NCI-H446 treated with DMSO at 0.1 percent for 48 hours (cell line): ENCODE data around the gene IL1RL1.

Experiments used
- DNase-seq: peaks from one replicate; lab custom pipeline; 2025; lab: John Stamatoyannopoulos, UW

IL1RL1 gene

DNA sequence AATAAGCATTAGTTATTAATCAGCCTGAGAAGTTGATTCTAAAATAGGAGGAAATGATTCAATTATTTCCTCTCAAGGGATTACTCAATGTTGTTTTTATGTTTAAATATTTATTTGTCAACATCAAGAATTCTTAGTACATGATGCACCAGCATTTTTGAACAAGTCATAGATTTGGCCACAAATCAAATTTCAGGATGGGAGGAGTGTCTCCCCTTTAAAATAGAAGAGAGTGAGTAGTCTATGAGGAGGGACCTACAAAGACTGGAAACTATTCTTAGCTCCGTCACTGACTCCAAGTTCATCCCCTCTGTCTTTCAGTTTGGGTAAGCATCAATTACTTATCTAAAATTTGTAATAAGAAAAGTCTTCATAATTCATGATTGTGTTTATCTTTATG is 25.6 kb downstream of the IL1RL1 start:
- no peak for DNase-seq

DNA sequence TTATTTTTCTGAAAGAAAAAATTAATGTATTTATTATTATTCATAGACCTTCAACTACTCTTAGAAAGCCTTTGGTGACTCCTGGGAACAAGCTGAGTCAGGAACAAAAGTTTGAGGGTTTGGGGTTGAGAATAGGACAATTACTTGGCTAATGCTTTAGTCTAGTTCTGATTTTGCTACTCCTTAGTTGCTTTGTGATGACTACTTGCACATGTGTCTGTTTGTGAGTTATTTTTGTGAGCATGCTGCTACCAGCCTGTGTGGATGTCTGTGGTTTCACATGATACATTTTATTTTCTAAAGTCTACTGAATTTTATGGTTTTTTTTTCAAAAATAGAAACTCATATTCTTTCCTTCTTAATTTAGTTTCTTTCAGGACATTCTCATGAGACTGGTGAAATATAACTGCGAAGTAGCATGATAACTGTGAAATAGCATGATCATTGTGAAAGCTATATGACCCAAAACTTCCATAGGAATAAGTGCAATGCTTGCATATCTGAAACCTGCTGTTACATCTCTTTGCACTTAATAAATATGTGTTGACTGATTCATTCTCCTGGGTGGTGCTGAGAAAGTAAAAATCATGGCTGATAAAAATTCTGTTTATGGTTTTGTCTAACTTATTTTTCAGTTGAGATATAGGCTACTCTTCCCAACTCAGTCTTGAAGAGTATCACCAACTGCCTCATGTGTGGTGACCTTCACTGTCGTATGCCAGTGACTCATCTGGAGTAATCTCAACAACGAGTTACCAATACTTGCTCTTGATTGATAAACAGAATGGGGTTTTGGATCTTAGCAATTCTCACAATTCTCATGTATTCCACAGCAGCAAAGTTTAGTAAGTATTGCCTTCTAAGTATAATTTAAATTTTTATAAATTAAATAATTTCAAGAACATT is 26.4 kb downstream of the IL1RL1 start:
- no peak for DNase-seq

DNA sequence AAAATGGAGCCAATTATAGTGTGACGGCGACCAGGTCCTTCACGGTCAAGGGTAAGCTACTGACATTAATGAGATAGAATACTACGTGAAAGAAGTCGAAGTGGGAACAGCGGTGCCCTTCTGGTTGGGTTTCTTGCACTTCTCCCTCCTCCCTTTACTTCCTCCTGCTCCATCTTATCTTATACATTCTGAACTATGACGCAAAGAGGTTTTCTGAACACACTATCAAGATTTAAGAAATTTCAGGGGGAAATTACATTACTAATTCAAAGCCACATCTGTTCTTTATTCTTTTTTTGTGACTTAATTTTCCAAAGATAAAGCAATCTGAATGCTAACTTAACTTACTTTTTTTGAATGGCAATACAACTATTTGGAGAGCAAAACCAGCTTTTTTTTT is 29.4 kb downstream of the IL1RL1 start:
- no peak for DNase-seq

DNA sequence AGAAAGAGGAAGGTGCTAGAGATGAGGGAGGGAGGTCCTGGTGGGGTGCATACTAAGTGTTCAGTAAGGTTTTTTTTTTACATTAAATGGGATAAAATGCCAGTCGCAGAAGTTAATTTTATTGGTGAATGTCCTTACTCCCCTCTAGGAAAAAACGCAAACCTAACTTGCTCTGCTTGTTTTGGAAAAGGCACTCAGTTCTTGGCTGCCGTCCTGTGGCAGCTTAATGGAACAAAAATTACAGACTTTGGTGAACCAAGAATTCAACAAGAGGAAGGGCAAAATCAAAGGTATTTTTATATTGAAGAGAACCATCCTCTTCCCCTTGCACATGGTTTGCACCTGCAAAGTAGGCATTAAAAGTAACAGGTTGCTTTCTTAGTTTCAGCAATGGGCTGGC is 31.5 kb downstream of the IL1RL1 start:
- DNase-seq: no peak

DNA sequence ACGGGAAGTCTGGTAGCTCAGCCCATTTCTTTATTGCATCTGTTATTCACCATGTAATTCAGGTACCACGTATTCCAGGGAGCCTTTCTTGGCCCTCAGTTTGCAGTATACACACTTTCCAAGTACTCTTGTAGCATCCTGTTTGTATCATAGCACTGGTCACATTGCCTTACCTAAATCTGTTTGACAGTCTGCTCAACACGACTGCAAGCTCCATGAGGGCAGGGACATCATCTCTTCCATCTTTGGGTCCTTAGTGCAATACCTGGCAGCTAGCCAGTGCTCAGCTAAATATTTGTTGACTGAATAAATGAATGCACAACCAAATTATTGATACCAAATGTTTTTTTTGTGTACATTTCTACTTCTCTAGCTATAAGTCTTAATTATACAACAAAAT is 33.0 kb downstream of the IL1RL1 start:
- DNase-seq: no peak

DNA sequence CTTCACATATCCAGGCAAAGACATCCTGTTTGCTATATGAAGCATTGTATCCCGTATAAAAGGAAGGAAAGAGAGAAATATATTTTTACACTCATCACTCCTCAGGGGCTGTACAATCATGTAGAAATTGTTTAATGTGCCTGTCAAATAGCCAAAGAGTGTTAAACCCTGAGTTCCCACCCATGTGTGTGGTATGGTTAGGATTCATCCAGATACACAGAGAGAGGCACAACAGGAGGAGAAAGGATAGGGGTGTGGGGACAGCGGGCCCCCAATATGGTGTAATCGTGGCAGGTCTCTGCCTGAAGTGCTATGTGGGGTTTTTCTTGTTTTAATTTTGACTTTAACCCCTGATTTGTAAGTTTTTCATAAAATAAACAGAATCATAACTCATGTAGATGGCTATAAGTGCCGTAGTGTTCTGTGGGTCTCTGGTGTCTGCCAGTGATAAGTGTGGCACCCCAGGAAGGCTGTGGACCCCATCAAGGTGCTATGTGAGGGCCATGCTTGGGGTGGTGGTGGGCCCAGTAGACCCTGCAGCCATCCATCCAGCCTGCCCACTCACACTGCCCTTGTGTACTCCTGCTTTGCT is 34.1 kb downstream of the IL1RL1 start:
- DNase-seq: no peak

DNA sequence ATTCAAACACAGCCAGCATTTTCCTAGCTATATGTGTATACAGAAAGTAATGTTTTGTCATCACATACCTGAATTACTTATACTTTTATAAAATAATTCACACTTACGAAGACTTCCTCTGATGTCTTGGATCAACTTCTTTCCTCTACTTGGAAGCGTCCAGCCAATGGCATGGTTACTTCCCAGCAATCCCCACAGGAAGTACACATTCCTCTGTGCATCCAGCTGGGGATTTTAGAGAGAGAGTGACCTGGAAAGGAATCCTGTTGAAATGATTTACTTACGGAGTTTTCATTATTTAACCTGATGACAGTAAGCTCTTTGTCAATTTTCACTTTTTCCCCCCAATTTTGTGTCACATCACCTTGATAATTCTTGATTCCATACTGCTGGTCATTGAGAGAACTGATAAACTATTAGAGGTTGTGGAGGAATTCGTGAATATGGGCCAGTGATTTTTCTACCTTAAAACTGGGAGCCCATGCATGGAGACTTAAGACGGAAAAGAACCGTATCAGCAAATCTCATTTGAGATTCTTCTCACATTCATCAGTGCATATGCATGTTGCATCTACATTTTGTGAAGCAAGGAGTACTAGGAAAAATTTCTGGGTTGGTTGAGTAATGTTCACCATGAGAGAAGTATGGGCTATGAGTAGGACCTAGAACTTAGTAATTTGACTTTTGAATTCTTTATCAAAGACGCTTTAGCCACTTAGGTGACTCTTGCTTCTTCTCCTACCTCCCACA is 35.2 kb downstream of the IL1RL1 start:
- no peak for DNase-seq

DNA sequence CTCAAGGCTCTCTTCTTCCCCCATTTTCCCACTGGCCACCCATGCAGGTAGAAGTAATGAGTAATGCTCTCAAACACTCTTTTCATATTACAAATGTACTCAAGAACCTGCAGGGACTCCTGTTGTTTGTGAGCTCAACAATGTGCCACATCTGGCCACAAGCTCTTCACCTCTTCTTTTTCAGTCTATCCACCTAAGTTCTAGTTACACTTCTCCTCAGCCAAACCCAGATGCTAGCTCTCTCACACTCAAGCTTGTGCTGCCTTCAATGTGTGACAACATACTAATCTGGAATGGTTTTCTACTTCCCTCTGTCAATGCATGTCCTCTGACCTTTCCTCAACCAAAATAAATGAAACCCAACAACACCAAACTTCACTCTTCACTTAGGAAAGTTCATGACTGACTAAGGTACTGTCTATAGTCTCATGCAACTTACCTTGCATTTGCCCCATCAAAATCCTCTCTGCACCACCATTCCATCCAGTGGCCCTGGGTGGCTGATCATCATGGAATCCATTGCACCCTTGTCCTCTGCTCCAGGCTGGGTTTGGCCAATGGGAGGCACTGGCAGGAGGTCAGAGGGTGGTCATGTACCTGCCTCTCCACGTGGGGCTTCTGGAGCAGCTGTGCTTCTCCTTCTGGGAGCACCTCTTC is 38.9 kb downstream of the IL1RL1 start:
- no peak for DNase-seq

DNA sequence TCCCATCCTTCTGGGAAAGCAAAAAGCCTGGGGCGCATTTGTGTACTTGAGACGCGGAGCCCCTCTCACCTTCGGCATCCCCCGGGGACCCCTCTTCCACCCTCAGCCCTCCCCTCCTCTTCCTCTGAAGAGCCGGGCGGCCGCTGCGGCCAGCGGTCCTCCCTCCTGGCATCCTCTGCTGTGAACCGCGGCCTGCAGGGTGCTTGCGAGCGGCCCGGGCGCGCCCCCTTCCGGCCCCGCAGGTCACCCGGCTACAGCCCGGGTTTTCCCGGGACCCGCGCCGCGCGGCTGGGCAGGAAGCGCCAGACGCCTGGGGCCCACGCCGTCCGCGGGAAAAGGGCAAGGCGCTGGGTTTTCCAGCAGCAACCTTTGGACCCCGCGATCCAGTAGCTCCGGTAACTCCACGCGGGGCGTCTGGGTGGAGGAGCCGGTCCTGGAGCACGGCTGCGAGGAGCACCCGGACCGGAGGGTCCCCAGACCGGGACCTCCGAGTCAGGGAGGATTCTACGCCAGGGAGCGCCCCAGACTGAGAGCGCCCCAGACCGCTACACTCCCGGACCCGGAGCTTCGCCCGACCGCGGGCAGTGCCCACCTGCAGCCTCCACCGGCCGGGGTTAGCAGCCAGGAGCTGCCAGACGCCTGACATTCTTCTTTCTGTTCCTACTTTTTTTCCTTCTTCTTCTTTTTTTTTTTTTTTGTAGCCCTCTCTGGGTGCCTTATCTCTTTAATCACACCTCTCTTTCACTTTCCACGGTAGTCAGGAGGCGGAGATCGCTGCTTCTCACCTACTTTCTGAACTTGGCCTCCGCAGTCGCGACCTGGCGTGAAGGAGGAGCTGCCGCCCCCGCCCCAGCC is 44.4 kb downstream of the IL1RL1 start, which contains the start of gene IL18R1:
IL18R1 (plus strand) TSS at position 271 of the 855 bp plus-strand sequence. CDS start 6,865 bp downstream, outside the sequence.
- no peak for DNase-seq

DNA sequence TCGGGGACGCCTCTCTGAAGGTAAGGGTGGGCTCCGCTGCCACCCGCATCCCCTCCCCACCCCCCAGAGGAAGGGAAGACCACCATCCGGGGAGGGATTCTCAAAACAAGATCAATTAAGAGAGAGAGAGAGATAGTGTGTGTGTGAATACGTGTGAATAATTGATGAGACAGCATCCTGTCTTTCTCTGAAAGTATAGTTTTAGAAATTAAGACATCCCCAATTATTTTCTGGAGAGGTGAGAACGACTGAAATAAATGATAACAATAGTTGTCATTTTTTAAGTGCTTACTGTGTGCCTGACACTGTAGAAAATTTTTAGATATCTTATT is 45.0 kb downstream of the IL1RL1 start:
- no peak for DNase-seq

DNA sequence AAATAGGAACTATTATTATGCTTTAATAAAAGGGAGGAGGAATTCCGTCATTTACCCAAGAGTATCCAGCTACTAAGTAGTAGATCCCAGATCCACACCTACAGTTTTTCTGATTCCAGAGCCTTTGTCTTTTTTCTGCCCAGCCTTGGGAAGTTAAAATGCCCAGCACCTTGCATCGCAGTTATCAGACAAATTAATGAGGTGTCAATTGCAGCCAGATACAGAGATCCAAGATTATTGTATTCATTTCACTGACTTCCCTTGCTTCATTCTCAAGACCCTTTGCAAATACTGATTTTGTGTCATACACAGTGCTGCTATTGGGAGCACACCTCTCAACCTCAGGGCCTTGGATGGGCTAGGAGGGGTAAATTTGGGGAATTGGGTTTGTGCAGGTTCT is 45.4 kb downstream of the IL1RL1 start:
- no peak for DNase-seq

DNA sequence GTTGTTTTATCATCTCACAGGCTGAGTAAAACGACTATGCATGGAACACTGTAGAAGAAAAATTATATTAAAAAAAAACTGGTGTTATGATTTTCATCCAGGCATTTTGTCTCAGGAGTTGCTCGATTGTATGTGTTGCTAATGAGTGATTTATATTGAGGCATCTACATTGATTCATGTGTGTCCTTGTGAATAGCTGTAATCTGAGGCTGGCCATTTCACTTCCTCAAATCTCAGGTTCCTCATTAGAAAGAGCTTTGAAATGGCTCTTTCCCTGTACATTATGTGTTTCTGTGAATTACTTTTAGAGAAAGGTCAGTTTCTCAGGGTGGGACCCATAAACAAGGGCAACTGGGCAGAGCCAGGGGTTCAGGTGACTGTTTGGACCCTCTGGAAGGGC is 46.6 kb downstream of the IL1RL1 start:
- DNase-seq: no peak

DNA sequence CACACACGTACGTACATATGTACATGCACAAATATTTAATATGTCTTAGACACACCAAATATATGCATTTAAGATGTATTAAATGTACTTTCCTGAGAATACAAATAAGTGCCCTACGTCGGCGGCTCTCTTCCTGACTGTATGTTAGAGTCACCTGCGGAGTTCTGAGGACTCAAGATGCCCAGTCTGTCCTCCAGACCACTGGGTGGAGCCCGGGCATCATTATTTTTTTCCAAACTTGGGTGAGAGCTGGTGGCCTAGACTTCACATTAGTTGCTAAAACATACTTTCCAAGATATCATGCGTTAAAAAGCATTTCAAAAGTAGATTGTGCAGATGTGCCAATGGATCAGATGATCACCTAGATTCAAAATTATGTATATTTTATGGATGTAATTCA is 47.1 kb downstream of the IL1RL1 start:
- DNase-seq: no peak

DNA sequence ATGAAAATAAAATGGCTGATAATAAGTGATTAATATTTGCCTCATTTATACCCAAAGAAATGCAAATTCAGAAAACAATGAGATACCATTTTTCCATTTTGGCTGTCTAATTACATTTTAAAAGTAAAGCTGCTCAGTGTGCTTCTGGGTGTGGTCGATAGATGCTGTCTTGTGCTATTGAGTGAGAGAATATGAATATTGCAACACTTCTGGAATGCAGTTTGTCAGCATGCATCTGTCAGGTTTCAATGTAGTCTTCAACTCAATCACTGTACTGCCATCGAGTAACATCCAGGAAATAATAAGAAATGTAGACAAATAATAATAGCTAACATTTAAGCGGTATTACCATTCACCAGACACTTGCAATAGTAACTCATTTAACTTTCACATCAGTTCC is 48.2 kb downstream of the IL1RL1 start:
- DNase-seq: no peak

DNA sequence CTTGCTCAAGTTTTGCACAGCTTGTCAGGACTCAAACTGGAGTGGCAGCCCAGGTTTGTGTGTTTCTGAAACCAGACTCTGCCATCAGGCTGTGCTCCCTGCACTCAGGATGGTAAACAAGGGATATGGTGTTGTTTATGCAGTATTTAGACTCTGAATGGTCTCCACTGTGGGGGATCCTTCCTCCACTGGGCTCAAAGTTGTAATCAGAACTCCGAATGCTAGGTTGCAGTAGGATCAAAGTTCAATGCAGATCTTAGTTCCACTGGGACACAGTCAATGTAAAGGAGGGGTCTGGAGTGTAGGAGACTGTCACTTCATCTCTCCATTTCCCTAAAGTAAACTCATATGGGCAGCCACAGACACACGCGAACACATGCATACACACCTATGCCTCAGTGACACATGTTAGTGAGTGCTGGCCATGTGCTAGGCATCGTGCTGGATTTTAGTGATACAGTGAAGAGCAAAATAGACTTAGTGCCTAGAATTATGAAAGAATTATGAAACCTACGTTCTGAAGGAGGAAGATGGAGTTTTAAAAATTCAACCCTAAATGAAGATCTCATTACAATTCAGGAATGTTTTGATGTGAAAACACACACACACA is 50.4 kb downstream of the IL1RL1 start:
- no peak for DNase-seq

DNA sequence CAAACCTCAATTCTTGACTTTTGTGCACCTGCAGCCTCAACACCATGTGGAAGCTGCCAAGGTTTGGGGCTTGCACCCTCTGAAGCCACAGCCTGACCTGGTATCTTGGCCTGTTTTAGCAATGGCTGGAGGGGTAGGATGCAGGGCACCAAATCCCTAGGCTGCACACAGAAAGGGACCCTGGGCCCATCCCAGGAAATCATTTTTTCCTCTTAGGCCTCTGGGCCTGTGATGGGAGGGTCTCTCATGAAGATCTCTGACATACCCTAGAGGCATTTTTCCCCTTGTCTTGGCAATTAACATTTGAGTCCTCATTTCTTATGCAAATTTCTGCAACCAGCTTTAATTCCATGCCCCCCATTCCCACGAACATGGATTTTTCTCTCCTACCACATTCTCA is 54.4 kb downstream of the IL1RL1 start:
- DNase-seq: no peak

DNA sequence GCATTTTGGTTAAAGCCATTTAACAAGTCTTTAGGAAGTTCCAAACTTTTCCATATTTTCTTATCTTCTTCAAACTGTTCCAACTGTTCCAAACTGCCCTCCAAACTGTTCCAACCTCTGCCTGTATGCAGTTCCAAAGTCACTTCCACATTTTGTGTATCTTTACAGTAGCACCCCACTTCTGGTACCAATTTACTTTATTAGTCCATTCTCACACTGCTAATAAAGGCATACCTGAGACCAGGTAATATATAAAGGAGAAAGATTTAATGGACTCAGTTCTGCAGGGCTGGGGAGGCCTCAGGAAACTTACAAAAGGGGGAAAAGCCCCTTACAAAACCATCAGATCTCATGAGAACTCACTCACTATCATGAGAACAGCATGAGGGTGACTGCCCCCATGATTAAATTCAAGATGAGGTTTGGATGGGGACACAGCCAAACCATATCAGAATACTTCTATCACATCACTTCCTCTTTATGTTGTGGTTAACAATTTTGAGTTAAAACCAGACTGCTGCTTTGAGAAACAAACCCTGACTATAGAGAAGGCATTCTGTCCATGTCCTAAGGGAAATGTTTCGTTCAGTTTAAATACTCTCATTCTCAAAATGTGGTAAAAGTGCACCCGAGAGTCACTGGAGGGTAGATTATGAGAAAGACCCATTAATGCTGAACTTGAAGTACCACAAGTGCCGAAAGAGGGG is 55.2 kb downstream of the IL1RL1 start:
- no peak for DNase-seq

DNA sequence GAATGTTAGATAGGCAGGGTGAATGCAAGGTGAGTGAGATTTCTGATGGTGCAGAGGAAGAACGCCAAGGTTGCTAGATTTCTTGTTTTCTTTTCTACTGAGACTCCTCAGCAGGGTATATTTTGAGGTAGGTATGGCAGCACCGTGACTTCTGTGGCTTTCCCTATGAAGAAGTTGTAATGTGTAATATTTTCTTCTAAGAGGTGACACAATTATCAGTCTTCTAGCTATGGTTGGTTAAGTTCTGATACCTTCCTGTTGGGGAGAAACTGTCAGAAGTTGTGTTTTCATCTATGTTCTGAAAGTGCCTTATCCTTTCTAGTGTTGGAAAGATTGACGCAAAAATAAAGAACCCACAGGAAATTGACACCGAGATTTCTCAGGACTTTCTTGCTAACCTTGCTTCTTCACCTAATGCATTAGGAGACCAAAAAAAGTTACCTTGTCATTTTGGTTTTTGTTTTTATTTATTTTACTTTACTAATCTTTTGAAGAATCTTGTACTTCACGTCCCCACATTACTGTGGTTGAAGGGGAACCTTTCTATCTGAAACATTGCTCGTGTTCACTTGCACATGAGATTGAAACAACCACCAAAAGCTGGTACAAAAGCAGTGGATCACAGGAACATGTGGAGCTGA is 56.1 kb downstream of the IL1RL1 start:
- DNase-seq: no peak

DNA sequence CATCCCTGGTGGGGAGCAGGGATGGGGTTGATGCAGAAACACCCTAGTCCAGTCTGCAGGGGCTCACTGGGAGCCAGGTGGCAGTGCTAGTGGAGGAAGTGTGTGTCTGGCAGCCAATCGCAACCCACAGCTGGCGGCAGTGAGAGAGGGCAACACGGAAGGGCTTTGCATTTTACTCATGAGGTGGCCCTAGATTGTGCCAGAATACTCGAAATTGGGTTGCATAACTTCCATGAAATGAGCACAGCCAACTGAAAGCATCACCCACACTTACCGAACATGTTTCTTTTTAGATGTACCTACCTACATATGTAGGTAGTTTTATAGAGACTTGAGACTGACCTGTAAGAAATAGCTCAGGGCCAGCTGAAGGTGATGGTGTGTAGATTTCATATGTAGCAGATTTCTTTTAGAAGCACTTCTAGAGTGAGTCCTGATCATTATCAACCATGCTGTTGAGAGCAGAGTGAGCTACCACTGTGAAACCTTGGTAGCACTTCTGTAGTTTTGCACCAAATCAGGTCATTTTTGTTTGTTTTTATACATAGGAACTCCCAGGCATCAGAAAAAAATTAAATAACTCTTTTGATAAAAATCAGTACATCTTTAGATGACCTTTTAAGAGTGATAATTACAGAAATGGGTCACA is 57.2 kb downstream of the IL1RL1 start:
- DNase-seq: no peak
